Left ventricle myocardium inferior (tissue), 1 donor: ENCODE data around the gene CTNNAL1. TPM values are rescaled to one million over a fixed set of nuclear protein-coding genes. Genes with fewer than 3 reads are reported as not detected.
"Not testable (repeated sequence)": the region's sequence is repeated elsewhere in the genome, so short reads cannot be mapped to it uniquely, and the experiment has no call there.

Experiments
- DNase-seq: peaks from one replicate; pipeline ENCODE4 v3.0.0-alpha.2; 2020
- H3K27ac ChIP-seq: fragments of 200-600 bp; replicated peaks from 2 replicates; pipeline ENCODE4 v1.8.0; 2021
- H3K27me3 ChIP-seq: fragments of 200-600 bp; 2 replicates; pipeline ENCODE4 v1.8.0; 2021; ENCODE audit warnings: low read depth
- H3K36me3 ChIP-seq: fragments of 200-600 bp; 2 replicates; pipeline ENCODE4 v1.8.0; 2021
- H3K4me1 ChIP-seq: fragments of 200-600 bp; 2 replicates; pipeline ENCODE4 v1.8.0; 2021
- H3K4me3 ChIP-seq: fragments of 200-600 bp; 2 replicates; pipeline ENCODE4 v1.8.0; 2021; ENCODE audit warnings: mild to moderate bottlenecking, moderate library complexity
- H3K9me3 ChIP-seq: fragments of 200-600 bp; replicated peaks from 2 replicates; pipeline ENCODE4 v1.8.0; 2021
- intact Hi-C: fragments of 100-400 bp; cut with micrococcal nuclease; formaldehyde crosslinking; loops from one replicate; pipeline ENCODE4 v1.11.0; 2022
- total RNA-seq: library from RNA; stranded (reverse); fragmentation: NEBNext Ultra II Directional; extraction: Animal tissue kit (Norgen Biotek cat#: 25700); gene quantifications from one replicate; pipeline ENCODE4 v1.2.1, GENCODE V29; 2021
- TF ChIP-seq, protein P1 (sequence below): fragments of 200-600 bp; IDR thresholded peaks from 2 replicates; pipeline ENCODE4 v1.8.0; 2021; ENCODE audit warnings: antibody characterized with exemption, mild to moderate bottlenecking, borderline replicate concordance
- donor health status: DM: no; HTN: yes; CAD: no; lungs with severe emphysema.

The CTNNAL1 gene
- total RNA-seq, 1 donor from 2014 or later: 78.2 TPM

DNA sequence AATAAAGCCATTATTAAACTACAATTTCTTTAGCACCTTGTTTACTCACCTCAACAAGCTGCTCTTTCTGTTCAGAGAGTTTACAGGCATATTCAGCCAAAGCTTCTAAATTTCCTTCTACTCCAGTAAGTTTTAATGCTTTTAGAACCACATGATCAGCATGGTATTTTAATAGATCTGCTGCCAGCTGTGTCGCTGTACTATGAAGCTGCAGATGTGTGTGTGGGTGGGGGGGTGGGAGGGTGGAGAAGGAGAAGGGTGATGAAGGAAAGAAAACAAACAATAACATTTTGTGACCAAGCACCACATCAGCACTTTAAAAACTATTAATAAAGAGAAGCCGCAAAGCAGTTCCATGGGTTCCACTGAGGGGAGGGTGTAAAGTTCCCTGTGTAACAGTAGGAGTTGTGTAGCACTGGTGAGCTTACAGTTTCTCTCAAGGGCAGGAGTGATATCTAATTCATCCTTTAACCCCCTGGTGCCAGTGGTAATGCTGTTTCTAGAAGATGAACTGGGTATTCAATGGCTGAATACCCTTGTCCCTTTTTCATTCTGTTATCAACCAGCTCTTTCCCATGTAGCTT, 40.6 kb downstream of the CTNNAL1 start:
- no peaks in the 10 kb centered on the region for H3K27me3 ChIP-seq
- intact Hi-C loops: loop anchor here (5.0 kb wide), 1 partner anchor 40 kb away; the partner anchor contains the start of gene CTNNAL1
- TF ChIP-seq, protein P1, sequence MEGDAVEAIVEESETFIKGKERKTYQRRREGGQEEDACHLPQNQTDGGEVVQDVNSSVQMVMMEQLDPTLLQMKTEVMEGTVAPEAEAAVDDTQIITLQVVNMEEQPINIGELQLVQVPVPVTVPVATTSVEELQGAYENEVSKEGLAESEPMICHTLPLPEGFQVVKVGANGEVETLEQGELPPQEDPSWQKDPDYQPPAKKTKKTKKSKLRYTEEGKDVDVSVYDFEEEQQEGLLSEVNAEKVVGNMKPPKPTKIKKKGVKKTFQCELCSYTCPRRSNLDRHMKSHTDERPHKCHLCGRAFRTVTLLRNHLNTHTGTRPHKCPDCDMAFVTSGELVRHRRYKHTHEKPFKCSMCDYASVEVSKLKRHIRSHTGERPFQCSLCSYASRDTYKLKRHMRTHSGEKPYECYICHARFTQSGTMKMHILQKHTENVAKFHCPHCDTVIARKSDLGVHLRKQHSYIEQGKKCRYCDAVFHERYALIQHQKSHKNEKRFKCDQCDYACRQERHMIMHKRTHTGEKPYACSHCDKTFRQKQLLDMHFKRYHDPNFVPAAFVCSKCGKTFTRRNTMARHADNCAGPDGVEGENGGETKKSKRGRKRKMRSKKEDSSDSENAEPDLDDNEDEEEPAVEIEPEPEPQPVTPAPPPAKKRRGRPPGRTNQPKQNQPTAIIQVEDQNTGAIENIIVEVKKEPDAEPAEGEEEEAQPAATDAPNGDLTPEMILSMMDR: no peak
- peak overlapping the region; percentile 79 for H3K27ac ChIP-seq
- H3K4me3 ChIP-seq: peak overlapping the region; percentile 13
- H3K36me3 ChIP-seq: peaks cover 13% of the 10 kb centered on the region
- DNase-seq: no peak
- H3K4me1 ChIP-seq: peaks cover 43% of the 10 kb centered on the region
- no peaks in the 10 kb centered on the region for H3K9me3 ChIP-seq

DNA sequence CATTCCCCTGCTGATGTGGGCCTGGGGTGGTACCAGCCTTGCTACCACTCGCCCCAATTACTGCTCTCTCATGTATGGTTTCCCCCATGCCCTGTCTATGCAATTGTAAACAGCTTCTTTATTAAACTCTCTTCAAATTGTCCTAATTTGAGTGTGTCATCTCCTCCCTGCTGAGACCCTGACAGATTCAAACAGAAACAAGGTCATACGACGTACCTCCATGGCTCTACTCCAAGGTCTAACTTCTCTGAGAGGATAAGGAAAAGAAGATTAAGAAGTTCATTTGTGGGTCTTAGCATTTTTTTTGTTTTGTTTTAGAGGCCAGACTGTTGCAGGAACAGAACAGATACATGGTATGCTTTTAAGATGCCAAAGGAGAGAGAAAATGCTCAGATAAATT, 41.1 kb downstream of the CTNNAL1 start:
- peak overlapping the region; percentile 79 for H3K27ac ChIP-seq

DNA sequence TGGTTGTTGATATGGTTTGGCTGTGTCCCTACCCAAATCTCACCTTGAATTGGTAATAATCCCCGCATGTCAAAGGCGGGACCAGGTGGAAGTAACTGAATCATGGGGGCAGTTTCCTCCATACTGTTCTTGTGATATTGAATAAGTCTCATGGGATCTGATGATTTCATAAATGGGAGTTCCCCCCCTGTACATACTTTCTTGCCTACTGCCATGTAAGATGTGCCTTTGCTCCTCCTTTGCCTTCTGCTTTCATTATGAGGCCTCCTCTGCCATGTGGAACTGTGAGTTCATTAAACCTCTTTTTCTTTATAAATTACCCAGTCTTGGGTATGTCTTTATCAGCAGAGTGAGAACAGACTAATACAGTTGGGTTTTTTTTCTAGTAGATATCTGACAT, 41.9 kb downstream of the CTNNAL1 start:
- not testable (repeated sequence) for H3K36me3 ChIP-seq, H3K9me3 ChIP-seq, H3K27me3 ChIP-seq, DNase-seq, H3K4me3 ChIP-seq
- Histone ChIP-seq H3K4me1 (peaks cover 57% of the 10 kb centered on the region), H3K27ac (peak overlapping the region; percentile 79)
- intact Hi-C loops: loop anchor here (5.0 kb wide), 1 partner anchor 41 kb away; the partner anchor contains the start of gene CTNNAL1

More for the DNA sequence above, 41.1 kb downstream of the CTNNAL1 start:
- Histone ChIP-seq H3K4me1 (peaks cover 49% of the 10 kb centered on the region), H3K36me3 (peaks cover 13% of the 10 kb centered on the region), H3K4me3 (peak overlapping the region; percentile 13), H3K27me3 (no peaks in the 10 kb centered on the region), H3K9me3 (no peaks in the 10 kb centered on the region)
- intact Hi-C loops: loop anchor here (5.0 kb wide), 1 partner anchor 40 kb away; the partner anchor contains the start of gene CTNNAL1
- TF ChIP-seq, protein P1: no peak
- DNase-seq: no peak

DNA sequence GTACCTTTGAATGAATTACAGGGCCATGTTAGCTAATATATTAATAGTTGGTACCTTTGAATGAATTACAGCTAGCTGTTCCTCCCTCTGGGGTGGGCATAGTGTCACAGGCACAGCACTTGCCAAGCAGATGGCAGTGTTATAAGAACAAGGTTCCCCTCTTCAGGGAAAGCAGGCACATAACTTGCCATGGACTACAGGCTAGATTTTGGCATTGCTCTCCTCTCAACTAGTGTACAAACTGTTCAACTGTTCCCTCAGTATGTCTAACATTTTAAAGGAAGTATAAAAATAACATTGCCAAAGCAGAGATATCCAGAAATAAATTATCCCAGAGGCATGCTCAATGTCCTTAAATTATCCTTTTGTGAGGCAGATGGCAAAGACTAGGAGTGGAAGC, 45.4 kb downstream of the CTNNAL1 start:
- Histone ChIP-seq H3K4me3 (no peak overlapping the region), H3K27me3 (no peaks in the 10 kb centered on the region), H3K27ac (peak overlapping the region; percentile 86), H3K4me1 (peaks cover 56% of the 10 kb centered on the region), H3K36me3 (peaks cover 13% of the 10 kb centered on the region), H3K9me3 (no peaks in the 10 kb centered on the region)
- peak; percentile 26 for DNase-seq
- intact Hi-C loops: no loop called here
- TF ChIP-seq, protein P1: peak; percentile 11

DNA sequence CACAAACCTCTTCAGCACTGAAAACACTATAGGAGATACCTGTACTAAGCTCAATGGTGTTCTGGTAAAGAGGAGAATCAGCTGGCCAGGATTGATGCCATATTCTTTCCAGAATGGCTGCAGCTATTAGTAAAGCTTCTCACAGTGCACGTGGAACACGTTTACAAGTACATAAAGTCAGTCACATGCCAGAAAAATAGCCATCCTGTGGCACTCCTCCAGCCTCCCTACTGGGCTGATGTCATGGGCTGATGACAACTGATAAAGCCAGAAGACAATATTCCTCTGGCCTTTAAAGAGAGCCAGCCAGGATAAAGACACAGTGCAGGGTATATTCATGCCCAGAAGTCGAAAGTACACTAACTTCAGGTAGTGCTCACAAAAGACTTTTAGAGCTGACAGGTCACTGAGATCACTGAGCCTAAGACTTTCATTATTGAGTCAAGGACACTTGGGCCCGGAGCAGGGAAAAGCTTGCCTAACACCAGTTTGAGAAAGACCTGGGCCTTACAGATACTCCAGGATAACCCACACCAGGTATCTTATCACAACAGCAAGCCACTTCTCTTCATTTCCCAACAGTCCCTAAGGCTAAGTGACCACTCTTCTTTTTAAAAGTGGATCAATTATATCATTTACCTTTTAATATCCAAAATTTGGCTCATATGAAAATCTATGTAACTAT, 49.7 kb downstream of the CTNNAL1 start:
- peaks cover 55% of the 10 kb centered on the region for H3K4me1 ChIP-seq
- TF ChIP-seq, protein P1: no peak
- peaks cover 8% of the 10 kb centered on the region for H3K36me3 ChIP-seq
- intact Hi-C loops: no loop called here
- no peak overlapping the region for H3K4me3 ChIP-seq
- H3K27me3 ChIP-seq: no peaks in the 10 kb centered on the region
- peak; percentile 29 for DNase-seq
- H3K27ac ChIP-seq: peak overlapping the region; percentile 72
- H3K9me3 ChIP-seq: no peaks in the 10 kb centered on the region

DNA sequence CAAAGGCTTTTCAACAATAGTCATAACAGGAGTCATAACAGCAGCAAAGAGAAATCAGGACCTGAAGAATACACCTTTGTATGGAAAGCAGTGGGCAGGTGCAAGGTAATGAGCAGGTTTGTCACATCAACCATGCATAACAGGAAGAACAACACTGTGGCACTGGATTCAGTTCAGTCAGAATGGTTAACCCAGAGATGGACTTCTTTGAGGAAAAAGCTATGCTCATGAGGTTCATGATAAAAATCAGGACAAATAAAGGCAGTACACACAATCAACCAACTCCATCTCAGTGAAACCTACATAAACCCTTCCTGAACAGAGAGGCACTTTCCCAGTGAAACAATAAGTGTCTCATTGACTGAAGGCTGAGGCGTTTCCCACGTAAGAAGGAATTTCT, 52.1 kb downstream of the CTNNAL1 start:
- Histone ChIP-seq H3K27ac (peak overlapping the region; percentile 9), H3K27me3 (no peaks in the 10 kb centered on the region), H3K4me3 (no peak overlapping the region), H3K36me3 (peaks cover 8% of the 10 kb centered on the region), H3K9me3 (no peaks in the 10 kb centered on the region), H3K4me1 (peaks cover 31% of the 10 kb centered on the region)
- intact Hi-C loops: no loop called here
- TF ChIP-seq, protein P1: no peak
- no peak for DNase-seq
